GM23338 (cell line): ENCODE measurements around the gene H19. TPM values are rescaled to one million over a fixed set of nuclear protein-coding genes. Genes with fewer than 3 reads are reported as not detected.

Experiments used
- ATAC-seq: fragments of 200-7000 bp; cut with Tn5 transposase; 3 replicates; pipeline ENCODE4 v1.9.1; 2020
- DNase-seq: peaks from one replicate; pipeline ENCODE4 v3.0.0-alpha.2; 2015; ENCODE audit warnings: low spot score
- H2AFZ ChIP-seq: fragments of 200-600 bp; sonication (generic); 2 replicates; pipeline ENCODE4 v1.8.0; 2016; ENCODE audit warnings: antibody characterized with exemption, mild to moderate bottlenecking, moderate library complexity
- H3F3A ChIP-seq: fragments of 200-600 bp; sonication (generic); replicated peaks from 2 replicates; pipeline ENCODE4 v1.8.0; 2017; ENCODE audit warnings: antibody characterized with exemption, mixed run types, low read depth
- H3K27ac ChIP-seq: fragments of 200-600 bp; sonication (generic); 2 replicates; pipeline ENCODE4 v1.6.1; 2016; ENCODE audit warnings: low read depth
- H3K27me3 ChIP-seq: fragments of 200-600 bp; sonication (generic); 2 replicates; pipeline ENCODE4 v1.8.0; 2016; ENCODE audit warnings: mild to moderate bottlenecking, mixed run types, moderate library complexity; ENCODE audit not compliant: insufficient read depth
- H3K36me3 ChIP-seq: fragments of 200-600 bp; sonication (generic); 2 replicates; pipeline ENCODE4 v1.8.0; 2016; ENCODE audit warnings: mild to moderate bottlenecking; ENCODE audit not compliant: insufficient read depth
- H3K4me1 ChIP-seq: fragments of 200-600 bp; sonication (generic); 2 replicates; pipeline ENCODE4 v1.8.0; 2016; ENCODE audit warnings: mild to moderate bottlenecking, moderate library complexity; ENCODE audit not compliant: insufficient read depth
- H3K4me2 ChIP-seq: fragments of 200-600 bp; sonication (generic); 2 replicates; pipeline ENCODE4 v1.7.1; 2017; ENCODE audit warnings: mixed run types
- H3K4me3 ChIP-seq: fragments of 200-600 bp; sonication (generic); 2 replicates; pipeline ENCODE4 v1.6.1; 2016; ENCODE audit warnings: mixed run types
- H3K79me2 ChIP-seq: fragments of 200-600 bp; sonication (generic); replicated peaks from 2 replicates; pipeline ENCODE4 v1.8.0; 2017; ENCODE audit warnings: mild to moderate bottlenecking; ENCODE audit not compliant: insufficient read depth
- H3K9me2 ChIP-seq: fragments of 200-600 bp; sonication (generic); 2 replicates; pipeline ENCODE4 v1.8.0; 2017; ENCODE audit not compliant: insufficient read depth
- H4K20me1 ChIP-seq: fragments of 200-600 bp; sonication (generic); replicated peaks from 2 replicates; pipeline ENCODE4 v1.8.0; 2017; ENCODE audit warnings: mild to moderate bottlenecking; ENCODE audit not compliant: insufficient read depth
- H3K27ac Mint-ChIP-seq: 2 replicates; pipeline ENCODE4 v1.8.0; 2020; ENCODE audit warnings: inconsistent platforms, mild to moderate bottlenecking, moderate library complexity, mixed read lengths
- H3K27me3 Mint-ChIP-seq: 3 replicates; pipeline ENCODE4 v1.8.0; 2022; ENCODE audit warnings: low read depth, mild to moderate bottlenecking, moderate library complexity, mixed read lengths, inconsistent platforms; ENCODE audit not compliant: insufficient read depth, poor library complexity
- H3K36me3 Mint-ChIP-seq: 3 replicates; pipeline ENCODE4 v1.8.0; 2021; ENCODE audit warnings: low read depth, mild to moderate bottlenecking, inconsistent platforms, moderate library complexity, mixed read lengths
- H3K4me1 Mint-ChIP-seq: 3 replicates; pipeline ENCODE4 v1.8.0; 2020; ENCODE audit warnings: mild to moderate bottlenecking, inconsistent platforms, mixed read lengths
- H3K4me3 Mint-ChIP-seq: 3 replicates; pipeline ENCODE4 v1.8.0; 2021; ENCODE audit warnings: moderate library complexity, mild to moderate bottlenecking, inconsistent platforms, mixed read lengths
- H3K9me3 Mint-ChIP-seq: 3 replicates; pipeline ENCODE4 v1.8.0; 2020; ENCODE audit warnings: moderate library complexity, mild to moderate bottlenecking, inconsistent platforms, mixed read lengths
- CREB1 ChIP-seq: fragments of 250-450 bp; sonication (Bioruptor Pico); IDR thresholded peaks from 2 replicates; pipeline ENCODE4 v1.5.0; 2020; ENCODE audit warnings: low read depth, mild to moderate bottlenecking, moderate library complexity
- EZH2 ChIP-seq: fragments of 200-600 bp; sonication (generic); IDR thresholded peaks from one replicate; pipeline ENCODE4 v1.8.0; 2017; ENCODE audit warnings: antibody characterized with exemption, mild to moderate bottlenecking, low read depth; ENCODE audit not compliant: unreplicated experiment
- EZH2phosphoT487 ChIP-seq: fragments of 200-600 bp; sonication (generic); IDR thresholded peaks from one replicate; pipeline ENCODE4 v1.8.1; 2018; ENCODE audit warnings: antibody characterized with exemption; ENCODE audit not compliant: unreplicated experiment
- JUNB ChIP-seq: IDR thresholded peaks from one replicate; pipeline ENCODE4 v1.6.1; 2016; ENCODE audit warnings: antibody characterized with exemption; ENCODE audit not compliant: unreplicated experiment
- NANOG ChIP-seq: IDR thresholded peaks from 2 replicates; pipeline ENCODE4 v1.6.1; 2016; ENCODE audit warnings: antibody characterized with exemption, borderline replicate concordance
- POLR2AphosphoS5 ChIP-seq: IDR thresholded peaks from 2 replicates; pipeline ENCODE4 v1.6.1; 2016; ENCODE audit warnings: antibody characterized with exemption, low read depth
- STAT1 ChIP-seq: IDR thresholded peaks from one replicate; pipeline ENCODE4 v1.6.1; 2016; ENCODE audit warnings: antibody characterized with exemption; ENCODE audit not compliant: unreplicated experiment
- ZNF114 ChIP-seq: fragments of 250-450 bp; sonication (Bioruptor Pico); IDR thresholded peaks from 2 replicates; pipeline ENCODE4 v1.5.0; 2020; ENCODE audit warnings: mild to moderate bottlenecking, moderate library complexity
- ZNF331 ChIP-seq: fragments of 250-450 bp; sonication (Bioruptor Pico); IDR thresholded peaks from 2 replicates; pipeline ENCODE4 v1.5.0; 2020; ENCODE audit warnings: low read depth, mild to moderate bottlenecking, moderate library complexity
- polyA plus RNA-seq: library from polyadenylated mRNA; unstranded; fragments of >200 nt; fragmentation: Nextera tagmentation; extraction: Ambion mirVana; gene quantifications from 2 replicates; pipeline ENCODE4 v1.2.1, GENCODE V29; 2016
- total RNA-seq: library from RNA; depleted of rRNA; stranded (reverse); fragments of >200 nt; shearing (Covaris generic); gene quantifications from 2 replicates; pipeline ENCODE4 v1.2.3, GENCODE V29; 2014
- TF ChIP-seq, protein P1 (sequence below): IDR thresholded peaks from 2 replicates; pipeline ENCODE4 v1.6.1; 2016; ENCODE audit warnings: antibody characterized with exemption
- TF ChIP-seq, protein P2 (sequence below): fragments of 250-450 bp; sonication (Bioruptor Pico); IDR thresholded peaks from 2 replicates; pipeline ENCODE4 v1.5.0; 2020; ENCODE audit warnings: mild to moderate bottlenecking, moderate library complexity
- TF ChIP-seq, protein P3 (sequence below): IDR thresholded peaks from one replicate; pipeline ENCODE4 v1.6.1; 2018; ENCODE audit warnings: antibody characterized with exemption; ENCODE audit not compliant: unreplicated experiment
- TF ChIP-seq, protein P4 (sequence below), 2 experiments: fragments of 200-600 bp in 1 of 2; sonication (generic) in 1 of 2; conservative IDR thresholded peaks; 2 replicates each; pipeline versions ENCODE4 v1.5.1 to v1.6.1; 2016 to 2017; ENCODE audit warnings: antibody characterized with exemption in 2 of 2, low read depth in 2 of 2, mild to moderate bottlenecking in 2 of 2, moderate library complexity in 1 of 2

H19 gene
- total and polyA plus RNA-seq, 2 experiments from 2014 or later = 0.76 to 0.86 TPM

DNA sequence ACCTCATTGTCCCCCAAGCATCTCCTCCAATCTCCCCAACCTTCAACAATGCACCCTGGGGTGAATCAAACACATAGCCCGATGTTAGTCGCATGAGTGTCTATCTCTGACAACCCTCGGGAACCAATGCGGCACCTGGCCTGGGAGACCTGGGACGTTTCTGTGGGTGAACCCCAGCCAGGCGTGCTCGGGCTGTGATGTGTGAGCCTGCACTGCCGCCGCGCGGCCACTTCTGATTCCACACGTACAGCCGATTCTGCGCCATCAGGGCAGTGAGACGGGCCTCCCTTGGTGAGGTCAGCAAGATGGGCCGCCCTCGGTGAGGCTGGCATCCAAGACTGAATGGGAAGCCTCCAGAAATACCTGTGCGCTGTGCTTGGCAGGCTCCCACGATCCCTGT lies 5.2 kb upstream of the H19 start:
- H4K20me1 ChIP-seq = no peaks in the 10 kb centered on the region
- Mint-ChIP-seq H3K4me3 (no peak overlapping the region), H3K4me1 (no peaks in the 10 kb centered on the region)

More for the DNA sequence above, 5.2 kb upstream of the H19 start:
- Mint-ChIP-seq H3K9me3 (no peaks in the 10 kb centered on the region), H3K27me3 (no peaks in the 10 kb centered on the region), H3K27ac (no peak overlapping the region), H3K36me3 (no peaks in the 10 kb centered on the region)
- Histone ChIP-seq H3K27me3 (no peaks in the 10 kb centered on the region), H3F3A (no peaks in the 10 kb centered on the region), H3K4me1 (no peaks in the 10 kb centered on the region), H3K27ac (no peak overlapping the region), H3K36me3 (no peaks in the 10 kb centered on the region), H3K9me2 (no peaks in the 10 kb centered on the region), H3K4me2 (no peak overlapping the region), H3K4me3 (no peak overlapping the region), H3K79me2 (no peaks in the 10 kb centered on the region), H2AFZ (no peak overlapping the region)
- TF ChIP-seq, protein P1, sequence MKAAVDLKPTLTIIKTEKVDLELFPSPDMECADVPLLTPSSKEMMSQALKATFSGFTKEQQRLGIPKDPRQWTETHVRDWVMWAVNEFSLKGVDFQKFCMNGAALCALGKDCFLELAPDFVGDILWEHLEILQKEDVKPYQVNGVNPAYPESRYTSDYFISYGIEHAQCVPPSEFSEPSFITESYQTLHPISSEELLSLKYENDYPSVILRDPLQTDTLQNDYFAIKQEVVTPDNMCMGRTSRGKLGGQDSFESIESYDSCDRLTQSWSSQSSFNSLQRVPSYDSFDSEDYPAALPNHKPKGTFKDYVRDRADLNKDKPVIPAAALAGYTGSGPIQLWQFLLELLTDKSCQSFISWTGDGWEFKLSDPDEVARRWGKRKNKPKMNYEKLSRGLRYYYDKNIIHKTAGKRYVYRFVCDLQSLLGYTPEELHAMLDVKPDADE = no peak
- TF ChIP-seq, protein P2, sequence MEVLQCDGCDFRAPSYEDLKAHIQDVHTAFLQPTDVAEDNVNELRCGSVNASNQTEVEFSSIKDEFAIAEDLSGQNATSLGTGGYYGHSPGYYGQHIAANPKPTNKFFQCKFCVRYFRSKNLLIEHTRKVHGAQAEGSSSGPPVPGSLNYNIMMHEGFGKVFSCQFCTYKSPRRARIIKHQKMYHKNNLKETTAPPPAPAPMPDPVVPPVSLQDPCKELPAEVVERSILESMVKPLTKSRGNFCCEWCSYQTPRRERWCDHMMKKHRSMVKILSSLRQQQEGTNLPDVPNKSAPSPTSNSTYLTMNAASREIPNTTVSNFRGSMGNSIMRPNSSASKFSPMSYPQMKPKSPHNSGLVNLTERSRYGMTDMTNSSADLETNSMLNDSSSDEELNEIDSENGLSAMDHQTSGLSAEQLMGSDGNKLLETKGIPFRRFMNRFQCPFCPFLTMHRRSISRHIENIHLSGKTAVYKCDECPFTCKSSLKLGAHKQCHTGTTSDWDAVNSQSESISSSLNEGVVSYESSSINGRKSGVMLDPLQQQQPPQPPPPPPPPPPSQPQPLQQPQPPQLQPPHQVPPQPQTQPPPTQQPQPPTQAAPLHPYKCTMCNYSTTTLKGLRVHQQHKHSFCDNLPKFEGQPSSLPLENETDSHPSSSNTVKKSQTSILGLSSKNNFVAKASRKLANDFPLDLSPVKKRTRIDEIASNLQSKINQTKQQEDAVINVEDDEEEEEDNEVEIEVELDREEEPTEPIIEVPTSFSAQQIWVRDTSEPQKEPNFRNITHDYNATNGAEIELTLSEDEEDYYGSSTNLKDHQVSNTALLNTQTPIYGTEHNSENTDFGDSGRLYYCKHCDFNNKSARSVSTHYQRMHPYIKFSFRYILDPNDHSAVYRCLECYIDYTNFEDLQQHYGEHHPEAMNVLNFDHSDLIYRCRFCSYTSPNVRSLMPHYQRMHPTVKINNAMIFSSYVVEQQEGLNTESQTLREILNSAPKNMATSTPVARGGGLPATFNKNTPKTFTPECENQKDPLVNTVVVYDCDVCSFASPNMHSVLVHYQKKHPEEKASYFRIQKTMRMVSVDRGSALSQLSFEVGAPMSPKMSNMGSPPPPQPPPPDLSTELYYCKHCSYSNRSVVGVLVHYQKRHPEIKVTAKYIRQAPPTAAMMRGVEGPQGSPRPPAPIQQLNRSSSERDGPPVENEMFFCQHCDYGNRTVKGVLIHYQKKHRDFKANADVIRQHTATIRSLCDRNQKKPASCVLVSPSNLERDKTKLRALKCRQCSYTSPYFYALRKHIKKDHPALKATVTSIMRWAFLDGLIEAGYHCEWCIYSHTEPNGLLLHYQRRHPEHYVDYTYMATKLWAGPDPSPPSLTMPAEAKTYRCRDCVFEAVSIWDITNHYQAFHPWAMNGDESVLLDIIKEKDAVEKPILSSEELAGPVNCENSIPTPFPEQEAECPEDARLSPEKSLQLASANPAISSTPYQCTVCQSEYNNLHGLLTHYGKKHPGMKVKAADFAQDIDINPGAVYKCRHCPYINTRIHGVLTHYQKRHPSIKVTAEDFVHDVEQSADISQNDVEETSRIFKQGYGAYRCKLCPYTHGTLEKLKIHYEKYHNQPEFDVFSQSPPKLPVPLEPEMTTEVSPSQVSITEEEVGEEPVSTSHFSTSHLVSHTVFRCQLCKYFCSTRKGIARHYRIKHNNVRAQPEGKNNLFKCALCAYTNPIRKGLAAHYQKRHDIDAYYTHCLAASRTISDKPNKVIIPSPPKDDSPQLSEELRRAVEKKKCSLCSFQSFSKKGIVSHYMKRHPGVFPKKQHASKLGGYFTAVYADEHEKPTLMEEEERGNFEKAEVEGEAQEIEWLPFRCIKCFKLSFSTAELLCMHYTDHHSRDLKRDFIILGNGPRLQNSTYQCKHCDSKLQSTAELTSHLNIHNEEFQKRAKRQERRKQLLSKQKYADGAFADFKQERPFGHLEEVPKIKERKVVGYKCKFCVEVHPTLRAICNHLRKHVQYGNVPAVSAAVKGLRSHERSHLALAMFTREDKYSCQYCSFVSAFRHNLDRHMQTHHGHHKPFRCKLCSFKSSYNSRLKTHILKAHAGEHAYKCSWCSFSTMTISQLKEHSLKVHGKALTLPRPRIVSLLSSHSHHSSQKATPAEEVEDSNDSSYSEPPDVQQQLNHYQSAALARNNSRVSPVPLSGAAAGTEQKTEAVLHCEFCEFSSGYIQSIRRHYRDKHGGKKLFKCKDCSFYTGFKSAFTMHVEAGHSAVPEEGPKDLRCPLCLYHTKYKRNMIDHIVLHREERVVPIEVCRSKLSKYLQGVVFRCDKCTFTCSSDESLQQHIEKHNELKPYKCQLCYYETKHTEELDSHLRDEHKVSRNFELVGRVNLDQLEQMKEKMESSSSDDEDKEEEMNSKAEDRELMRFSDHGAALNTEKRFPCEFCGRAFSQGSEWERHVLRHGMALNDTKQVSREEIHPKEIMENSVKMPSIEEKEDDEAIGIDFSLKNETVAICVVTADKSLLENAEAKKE = no peak
- TF ChIP-seq, protein P3, sequence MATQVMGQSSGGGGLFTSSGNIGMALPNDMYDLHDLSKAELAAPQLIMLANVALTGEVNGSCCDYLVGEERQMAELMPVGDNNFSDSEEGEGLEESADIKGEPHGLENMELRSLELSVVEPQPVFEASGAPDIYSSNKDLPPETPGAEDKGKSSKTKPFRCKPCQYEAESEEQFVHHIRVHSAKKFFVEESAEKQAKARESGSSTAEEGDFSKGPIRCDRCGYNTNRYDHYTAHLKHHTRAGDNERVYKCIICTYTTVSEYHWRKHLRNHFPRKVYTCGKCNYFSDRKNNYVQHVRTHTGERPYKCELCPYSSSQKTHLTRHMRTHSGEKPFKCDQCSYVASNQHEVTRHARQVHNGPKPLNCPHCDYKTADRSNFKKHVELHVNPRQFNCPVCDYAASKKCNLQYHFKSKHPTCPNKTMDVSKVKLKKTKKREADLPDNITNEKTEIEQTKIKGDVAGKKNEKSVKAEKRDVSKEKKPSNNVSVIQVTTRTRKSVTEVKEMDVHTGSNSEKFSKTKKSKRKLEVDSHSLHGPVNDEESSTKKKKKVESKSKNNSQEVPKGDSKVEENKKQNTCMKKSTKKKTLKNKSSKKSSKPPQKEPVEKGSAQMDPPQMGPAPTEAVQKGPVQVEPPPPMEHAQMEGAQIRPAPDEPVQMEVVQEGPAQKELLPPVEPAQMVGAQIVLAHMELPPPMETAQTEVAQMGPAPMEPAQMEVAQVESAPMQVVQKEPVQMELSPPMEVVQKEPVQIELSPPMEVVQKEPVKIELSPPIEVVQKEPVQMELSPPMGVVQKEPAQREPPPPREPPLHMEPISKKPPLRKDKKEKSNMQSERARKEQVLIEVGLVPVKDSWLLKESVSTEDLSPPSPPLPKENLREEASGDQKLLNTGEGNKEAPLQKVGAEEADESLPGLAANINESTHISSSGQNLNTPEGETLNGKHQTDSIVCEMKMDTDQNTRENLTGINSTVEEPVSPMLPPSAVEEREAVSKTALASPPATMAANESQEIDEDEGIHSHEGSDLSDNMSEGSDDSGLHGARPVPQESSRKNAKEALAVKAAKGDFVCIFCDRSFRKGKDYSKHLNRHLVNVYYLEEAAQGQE = no peak
- TF ChIP-seq, protein P4, sequence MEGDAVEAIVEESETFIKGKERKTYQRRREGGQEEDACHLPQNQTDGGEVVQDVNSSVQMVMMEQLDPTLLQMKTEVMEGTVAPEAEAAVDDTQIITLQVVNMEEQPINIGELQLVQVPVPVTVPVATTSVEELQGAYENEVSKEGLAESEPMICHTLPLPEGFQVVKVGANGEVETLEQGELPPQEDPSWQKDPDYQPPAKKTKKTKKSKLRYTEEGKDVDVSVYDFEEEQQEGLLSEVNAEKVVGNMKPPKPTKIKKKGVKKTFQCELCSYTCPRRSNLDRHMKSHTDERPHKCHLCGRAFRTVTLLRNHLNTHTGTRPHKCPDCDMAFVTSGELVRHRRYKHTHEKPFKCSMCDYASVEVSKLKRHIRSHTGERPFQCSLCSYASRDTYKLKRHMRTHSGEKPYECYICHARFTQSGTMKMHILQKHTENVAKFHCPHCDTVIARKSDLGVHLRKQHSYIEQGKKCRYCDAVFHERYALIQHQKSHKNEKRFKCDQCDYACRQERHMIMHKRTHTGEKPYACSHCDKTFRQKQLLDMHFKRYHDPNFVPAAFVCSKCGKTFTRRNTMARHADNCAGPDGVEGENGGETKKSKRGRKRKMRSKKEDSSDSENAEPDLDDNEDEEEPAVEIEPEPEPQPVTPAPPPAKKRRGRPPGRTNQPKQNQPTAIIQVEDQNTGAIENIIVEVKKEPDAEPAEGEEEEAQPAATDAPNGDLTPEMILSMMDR (conservative IDR thresholded peaks at IDR 0.05; ENCODE audit: low read depth in 2 of 2) = no peak
- TF ChIP-seq JUNB (no peak), ZNF114 (CRISPR knock-in tag) (no peak), CREB1 (CRISPR knock-in tag) (no peak), POLR2AphosphoS5 (no peak), EZH2 (no peak), STAT1 (no peak), EZH2phosphoT487 (no peak), NANOG (no peak), ZNF331 (no peak)
- ATAC-seq = no peak
- DNase-seq = no peak
